IPS-NIHi7 (cell line): Measurements from ENCODE around the gene TNFAIP3.
"Not testable (repeated sequence)": the region's sequence is repeated elsewhere in the genome, so short reads cannot be mapped to it uniquely, and the experiment has no call there.

Experiments used
- DNase-seq: peaks from one replicate; pipeline ENCODE4 v3.0.0; 2012; ENCODE audit warnings: mixed read lengths; ENCODE audit errors: extremely low spot score

Gene TNFAIP3

DNA sequence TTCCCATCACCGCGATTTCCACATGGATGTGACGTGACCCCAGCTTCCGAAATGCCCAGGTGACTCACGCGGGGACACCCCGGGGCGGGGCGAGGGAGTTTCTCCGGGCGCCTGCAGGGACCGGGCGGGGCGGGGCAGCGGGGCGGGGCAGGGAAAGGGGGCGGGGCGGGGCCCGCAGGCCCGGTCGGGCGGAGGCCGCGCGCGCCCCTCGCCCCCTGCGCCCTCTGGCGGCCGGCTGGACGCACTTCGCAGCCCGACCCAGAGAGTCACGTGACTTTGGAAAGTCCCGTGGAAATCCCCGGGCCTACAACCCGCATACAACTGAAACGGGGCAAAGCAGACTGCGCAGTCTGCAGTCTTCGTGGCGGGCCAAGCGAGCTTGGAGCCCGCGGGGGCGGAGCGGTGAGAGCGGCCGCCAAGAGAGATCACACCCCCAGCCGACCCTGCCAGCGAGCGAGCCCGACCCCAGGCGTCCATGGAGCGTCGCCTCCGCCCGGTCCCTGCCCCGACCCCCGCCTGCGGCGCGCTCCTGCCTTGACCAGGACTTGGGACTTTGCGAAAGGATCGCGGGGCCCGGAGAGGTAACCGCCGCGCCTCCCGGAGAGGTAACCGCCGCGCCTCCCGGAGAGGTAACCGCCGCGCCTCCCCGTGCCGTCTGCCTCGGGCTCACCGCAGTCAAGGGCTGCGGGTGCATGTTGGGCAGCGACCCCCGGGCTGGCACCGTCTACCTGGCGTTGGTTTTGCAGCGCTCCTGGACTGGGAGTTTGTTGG, at the start of gene TNFAIP3:
TSS of gene TNFAIP3 (plus strand) at position 346 of the 771 bp plus-strand sequence. CDS start 3,969 bp downstream, outside the sequence.
- DNase-seq: peak; percentile 91

GRCh38 chr6:137818440-137818839, 48.6 kb upstream of the TNFAIP3 start:
- no peak for DNase-seq

- DNase-seq: no peak
These were observed 47.3 kb upstream of the TNFAIP3 start for GRCh38 chr6:137819740-137820139.

DNA sequence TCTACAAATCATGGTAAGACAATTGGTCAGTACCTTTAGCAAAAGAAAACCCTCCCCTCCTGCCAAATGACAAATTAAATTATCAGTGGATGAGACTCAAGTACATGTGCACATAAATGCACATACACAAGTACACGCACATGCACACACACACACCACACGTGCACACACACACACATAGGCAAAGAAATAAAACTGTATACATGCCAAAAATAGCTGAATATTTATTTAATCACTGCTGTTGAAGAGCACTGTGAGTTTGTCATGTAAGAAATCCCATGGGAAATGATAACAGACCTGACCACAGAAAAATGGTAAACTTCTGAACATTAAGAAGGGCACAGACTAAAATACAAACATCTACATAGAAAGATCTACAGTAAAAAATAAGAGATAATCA, 46.6 kb upstream of the TNFAIP3 start:
- no peak for DNase-seq

DNA sequence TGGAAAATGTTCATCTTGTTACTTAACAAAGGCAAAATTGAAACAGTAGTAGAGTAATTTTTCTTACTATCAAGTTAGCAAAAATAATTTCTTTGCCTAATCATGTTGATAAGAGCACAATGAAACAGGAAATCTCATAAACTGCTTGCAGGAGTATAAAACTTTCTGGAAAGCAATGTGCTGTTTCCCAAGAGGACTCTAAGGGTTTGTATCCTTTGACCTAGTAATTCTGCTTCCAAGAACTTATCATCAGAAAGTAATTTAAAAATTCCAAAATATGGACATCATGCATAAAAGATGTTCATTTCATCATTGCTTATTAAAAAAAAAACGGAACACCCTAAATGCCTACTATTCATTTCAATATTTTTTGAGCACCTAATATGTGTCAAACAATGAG, 46.1 kb upstream of the TNFAIP3 start:
- DNase-seq: no peak

- no peak for DNase-seq
These were observed 45.6 kb upstream of the TNFAIP3 start for GRCh38 chr6:137821491-137821890.

DNA sequence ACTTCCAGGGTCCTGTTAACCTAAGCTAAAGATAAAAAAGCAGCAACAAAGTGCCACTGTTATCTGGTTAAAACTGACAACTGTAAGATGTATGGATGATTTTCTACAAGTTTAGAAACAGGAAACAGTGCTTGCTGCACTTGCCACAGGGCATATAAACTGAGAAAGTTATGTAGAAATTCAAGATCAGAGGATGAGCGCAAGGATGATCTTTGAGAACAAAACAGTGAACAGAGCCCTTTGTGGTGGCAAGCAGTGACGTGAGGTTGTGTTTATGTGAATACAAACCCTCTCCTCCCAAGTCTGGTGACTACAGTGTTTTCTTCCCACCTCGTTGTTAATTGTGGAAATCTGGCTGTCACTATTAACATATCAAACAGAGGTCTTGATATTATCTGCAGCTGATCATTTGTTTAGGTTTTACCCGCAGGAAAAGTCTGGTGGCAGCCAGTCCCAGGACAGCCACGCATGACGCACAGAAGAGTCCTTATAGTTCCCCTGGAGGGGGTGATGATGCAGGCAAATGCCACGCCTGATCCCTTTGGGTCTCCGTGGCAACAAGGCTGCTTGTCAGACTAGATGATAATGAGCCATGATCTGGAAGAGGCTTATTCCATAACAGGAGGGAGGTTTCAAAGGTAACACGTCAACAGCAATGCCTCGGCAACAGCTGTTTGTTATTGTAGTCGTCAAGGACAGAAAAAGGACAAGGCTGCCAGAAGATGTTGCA, 43.1 kb upstream of the TNFAIP3 start:
- DNase-seq: no peak

GRCh38 chr6:137824556-137824879, 42.5 kb upstream of the TNFAIP3 start:
- no peak for DNase-seq

DNA sequence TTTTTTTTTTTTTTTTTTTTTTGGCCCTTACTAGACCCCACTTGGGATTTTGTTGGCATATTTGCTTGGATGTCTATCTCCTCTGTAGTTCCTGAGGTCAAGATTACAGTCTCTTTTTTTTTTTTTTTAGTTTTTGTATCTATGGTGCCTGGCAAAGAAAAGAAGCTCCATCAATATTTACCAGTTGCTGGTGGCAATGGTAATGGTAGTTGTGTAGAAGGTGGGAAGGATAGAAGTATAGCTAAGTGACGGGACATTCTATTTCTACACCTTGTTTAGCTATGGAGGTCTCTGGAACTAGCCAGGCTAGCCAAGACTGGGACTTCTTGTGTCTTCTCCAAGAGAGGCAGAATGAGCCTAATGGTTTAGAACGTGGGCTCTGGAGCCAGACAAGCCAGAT, 42.2 kb upstream of the TNFAIP3 start:
- DNase-seq: no peak

DNA sequence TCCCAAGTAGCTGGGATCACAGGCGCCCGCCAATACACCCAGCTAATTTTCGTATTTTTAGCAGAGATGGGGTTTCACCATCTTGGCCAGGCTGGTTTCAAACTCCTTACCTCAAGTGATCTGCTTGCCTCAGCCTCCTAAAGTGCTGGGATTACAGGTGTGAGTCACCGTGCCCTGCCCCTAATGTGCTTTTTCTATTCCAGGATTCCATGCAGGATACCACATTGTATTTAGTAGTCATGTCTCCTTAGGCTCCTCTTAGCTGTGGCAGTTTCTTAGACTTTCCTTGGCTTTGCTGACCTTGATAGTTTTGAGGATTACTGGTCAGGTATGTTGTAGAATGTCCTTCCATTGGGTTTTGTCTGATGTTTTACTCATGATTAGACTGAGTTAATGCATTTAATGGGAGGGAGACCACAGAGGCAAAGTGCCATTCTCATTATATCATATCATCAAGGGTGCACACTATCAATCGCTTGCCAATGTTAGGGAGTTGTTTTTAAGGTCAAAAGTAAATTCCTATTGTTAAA, 39.6 kb upstream of the TNFAIP3 start:
- no peak for DNase-seq

DNA sequence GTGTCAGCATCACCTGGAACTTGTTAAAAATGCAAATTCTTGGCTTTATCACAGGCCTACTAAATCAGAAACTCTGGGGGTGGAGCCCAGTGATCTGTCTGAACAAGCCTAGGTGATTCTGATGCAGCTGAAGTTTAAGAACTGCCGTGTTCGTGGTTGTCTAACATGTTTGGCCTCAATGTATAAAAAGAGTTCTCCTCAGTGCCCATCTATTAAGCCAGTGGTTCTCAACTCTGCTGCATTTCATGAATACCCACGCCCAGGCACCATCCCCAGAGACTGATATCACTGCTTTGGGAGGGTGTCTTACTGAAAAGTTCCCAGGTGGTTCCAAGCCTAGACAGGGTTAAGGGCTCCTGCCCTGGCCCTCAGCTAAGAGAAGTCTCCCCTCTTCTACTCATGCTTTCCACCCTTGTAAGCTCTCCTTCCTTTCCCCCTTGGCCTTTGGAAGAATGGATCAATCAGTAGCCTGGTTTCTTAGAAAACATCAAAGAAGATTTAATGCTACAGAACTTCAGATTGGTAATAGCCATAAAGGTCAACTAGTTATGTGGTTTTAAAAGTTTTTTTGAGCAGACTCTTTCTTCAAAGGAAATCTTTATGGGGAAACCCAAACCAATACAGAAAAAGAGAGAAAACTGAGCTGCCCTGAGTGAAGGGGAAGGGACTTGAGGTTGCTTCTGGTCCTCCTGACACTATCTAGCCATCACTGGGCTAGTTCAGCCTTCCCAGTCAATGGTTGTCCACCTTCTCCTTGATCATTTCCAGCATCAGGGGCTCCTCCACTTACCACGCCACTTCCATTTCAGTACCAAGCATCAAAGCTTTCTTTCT, 38.9 kb upstream of the TNFAIP3 start:
- no peak for DNase-seq

- no peak for DNase-seq
These were observed 37.4 kb upstream of the TNFAIP3 start for GRCh38 chr6:137829641-137830083.

- no peak for DNase-seq
These were observed 36.5 kb upstream of the TNFAIP3 start for GRCh38 chr6:137830511-137830911.

DNA sequence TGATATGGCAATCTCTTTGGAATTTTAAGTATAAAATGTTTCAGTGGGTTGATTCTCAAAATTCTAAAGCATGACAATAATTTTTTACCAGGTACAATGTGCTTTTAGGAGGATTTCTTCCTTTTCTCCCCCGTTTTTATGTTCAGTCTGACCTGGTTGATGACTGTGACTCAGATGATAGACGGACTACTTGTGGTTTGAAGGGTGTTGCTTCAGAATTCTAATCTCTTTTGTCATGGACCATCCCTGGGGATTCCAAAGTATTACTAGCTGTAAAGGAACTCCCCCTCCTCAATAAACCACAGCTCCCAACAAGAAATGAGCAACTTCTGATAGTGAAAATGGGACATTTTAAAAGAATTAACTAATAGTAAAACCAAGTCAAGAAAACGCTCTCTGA, 34.9 kb upstream of the TNFAIP3 start:
- DNase-seq: no peak

- DNase-seq: no peak
These were observed 32.6 kb upstream of the TNFAIP3 start for GRCh38 chr6:137834508-137834907.

DNA sequence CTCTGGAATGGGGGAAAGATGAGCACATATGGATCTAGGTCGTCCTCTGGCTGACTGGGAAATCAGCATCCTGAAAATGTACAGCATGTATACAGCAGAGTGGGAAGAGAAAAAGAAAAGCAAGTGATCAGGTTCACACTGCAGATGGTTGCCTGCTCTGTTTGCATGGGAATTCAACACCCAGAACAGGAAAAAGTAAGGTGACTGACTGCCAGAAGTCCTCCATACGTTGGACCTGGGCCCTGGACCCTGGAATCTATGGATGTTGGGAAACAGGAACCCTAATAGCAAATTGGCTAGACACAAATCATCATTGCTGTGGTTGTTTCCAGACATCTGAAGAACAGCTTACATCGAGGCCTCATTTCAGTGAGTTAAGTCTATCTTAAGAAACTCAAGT, 30.3 kb upstream of the TNFAIP3 start:
- no peak for DNase-seq

- DNase-seq: not testable (repeated sequence)
These were observed 29.0 kb upstream of the TNFAIP3 start for GRCh38 chr6:137838090-137838489.

DNA sequence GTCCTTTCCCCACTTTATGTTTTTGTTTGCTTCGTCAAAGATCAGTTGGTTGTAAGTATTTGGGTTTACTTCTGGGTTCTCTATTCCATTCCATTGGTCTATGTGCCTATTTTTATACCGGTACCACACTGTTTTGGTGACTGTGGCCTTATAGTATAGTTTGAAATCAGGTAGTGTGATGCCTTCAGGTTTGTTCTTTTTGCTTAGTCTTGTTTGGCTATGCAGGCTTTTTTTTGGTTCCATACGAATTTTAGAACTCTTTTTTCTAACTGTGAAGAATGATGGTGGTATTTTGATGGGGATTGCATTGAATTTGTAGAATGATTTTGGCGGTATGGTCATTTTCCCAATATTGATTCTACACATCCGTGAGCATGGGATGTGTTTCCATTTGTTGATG, 28.5 kb upstream of the TNFAIP3 start:
- DNase-seq: not testable (repeated sequence)

GRCh38 chr6:137839076-137839475, 28.0 kb upstream of the TNFAIP3 start:
- no peak for DNase-seq

DNA sequence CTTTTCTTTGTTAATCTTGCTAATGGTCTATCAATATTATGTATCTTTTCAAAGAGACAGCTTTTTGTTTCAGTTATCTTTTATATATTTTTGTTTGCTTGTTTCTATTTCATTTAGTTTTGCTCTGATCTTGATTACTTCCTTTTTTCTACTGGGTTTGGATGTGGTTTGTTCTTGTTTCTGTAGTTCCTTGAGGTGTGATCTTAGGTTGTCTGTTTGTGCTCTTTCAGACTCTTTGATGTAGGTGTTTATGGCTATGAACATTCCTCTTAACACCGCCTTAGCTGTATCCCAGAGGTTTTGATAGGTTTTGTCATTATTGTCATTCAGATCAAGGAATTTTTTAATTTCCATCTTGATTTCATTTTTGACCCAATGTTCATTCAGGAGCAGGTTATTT, 26.8 kb upstream of the TNFAIP3 start:
- no peak for DNase-seq

DNA sequence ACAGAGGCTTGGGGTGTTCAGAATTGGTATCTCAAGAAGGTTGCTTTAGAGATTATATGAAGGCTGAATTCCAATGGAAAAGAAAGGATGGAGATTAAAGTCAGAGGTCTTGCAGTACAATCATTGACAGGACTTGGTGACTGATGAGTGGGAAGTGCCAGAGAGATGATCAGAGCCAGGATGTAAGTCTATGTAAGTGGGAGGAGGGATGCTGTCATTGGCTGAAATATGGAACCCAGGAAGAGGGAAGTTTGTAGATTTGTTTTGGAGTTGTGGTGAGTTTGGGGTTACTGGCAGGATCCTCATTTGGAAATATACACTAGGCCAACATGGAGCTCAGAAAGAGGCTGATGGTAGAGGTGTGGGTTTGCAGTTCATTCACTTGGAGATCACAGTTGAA, 23.8 kb upstream of the TNFAIP3 start:
- DNase-seq: no peak

DNA sequence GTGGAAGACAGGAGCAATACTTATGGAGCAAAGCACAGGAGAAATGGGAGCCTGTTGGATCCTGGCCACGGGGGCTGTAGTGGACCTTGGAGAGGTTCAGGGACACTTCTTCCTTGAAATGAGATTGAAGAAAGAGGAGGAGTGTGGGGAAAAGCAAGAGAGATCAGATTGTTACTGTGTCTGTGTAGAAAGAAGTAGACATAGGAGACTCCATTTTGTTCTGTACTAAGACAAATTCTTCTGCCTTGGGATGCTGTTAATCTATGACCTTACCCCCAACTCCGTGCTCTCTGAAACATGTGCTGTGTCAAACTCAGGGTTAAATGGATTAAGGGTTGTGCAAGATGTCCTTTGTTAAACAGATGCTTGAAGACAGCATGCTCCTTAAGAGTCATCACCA, 22.7 kb upstream of the TNFAIP3 start:
- not testable (repeated sequence) for DNase-seq
